DND-41 (cell line): ENCODE data around the gene HHATL.
"Not testable (repeated sequence)": the region's sequence is repeated elsewhere in the genome, so short reads cannot be mapped to it uniquely, and the experiment has no call there.

Experiments used
- ATAC-seq: fragments of 200-7000 bp; cut with Tn5 transposase; 3 replicates; pipeline ENCODE4 v1.9.1; 2021; ENCODE audit warnings: low read depth; ENCODE audit not compliant: insufficient read depth
- DNase-seq: peaks from one replicate; pipeline ENCODE4 v3.0.0-alpha.2; 2020
- H2AFZ ChIP-seq: 2 replicates; pipeline ENCODE4 v1.6.0; 2012; ENCODE audit warnings: low read depth, low read length
- H3K27ac ChIP-seq: 2 replicates; pipeline ENCODE4 v1.5.1; 2012; ENCODE audit warnings: low read length, inconsistent platforms
- H3K27me3 ChIP-seq: fragments of 200-600 bp; sonication (generic); 2 replicates; pipeline ENCODE4 v1.6.0; 2012; ENCODE audit warnings: low read length, mild to moderate bottlenecking, inconsistent platforms; ENCODE audit not compliant: insufficient read depth, poor library complexity
- H3K36me3 ChIP-seq: 2 replicates; pipeline ENCODE4 v1.5.1; 2012; ENCODE audit warnings: low read length, inconsistent platforms; ENCODE audit not compliant: insufficient read depth
- H3K4me1 ChIP-seq: 2 replicates; pipeline ENCODE4 v1.5.1; 2012; ENCODE audit warnings: mild to moderate bottlenecking, low read length; ENCODE audit not compliant: insufficient read depth
- H3K4me2 ChIP-seq: 2 replicates; pipeline ENCODE4 v1.6.0; 2012; ENCODE audit warnings: mild to moderate bottlenecking, moderate library complexity, low read length, inconsistent platforms; ENCODE audit not compliant: insufficient read depth
- H3K4me3 ChIP-seq, 2 experiments: fragments of 200-600 bp in 1 of 2; shearing (Covaris generic) in 1 of 2; 2 replicates each; pipeline ENCODE4 v1.5.1; 2012 to 2016; ENCODE audit warnings: inconsistent platforms in 2 of 2, low read length in 2 of 2, mild to moderate bottlenecking in 2 of 2, low read depth in 1 of 2, moderate library complexity in 1 of 2
- H3K79me2 ChIP-seq: 2 replicates; pipeline ENCODE4 v1.6.0; 2012; ENCODE audit warnings: low read length, inconsistent platforms; ENCODE audit not compliant: insufficient read depth
- H3K9ac ChIP-seq: 2 replicates; pipeline ENCODE4 v1.6.0; 2012; ENCODE audit warnings: low read depth, mild to moderate bottlenecking, inconsistent platforms, low read length, moderate library complexity
- H3K9me3 ChIP-seq: 2 replicates; pipeline ENCODE4 v1.5.1; 2012; ENCODE audit warnings: low read length, moderate library complexity, mild to moderate bottlenecking, inconsistent platforms; ENCODE audit not compliant: insufficient read depth, severe bottlenecking
- H4K20me1 ChIP-seq: 2 replicates; pipeline ENCODE4 v1.6.0; 2012; ENCODE audit warnings: low read length; ENCODE audit not compliant: insufficient read depth
- CTCF ChIP-seq: IDR thresholded peaks from 2 replicates; pipeline ENCODE4 v1.5.1; 2012; ENCODE audit warnings: borderline replicate concordance, low read length, moderate library complexity, mild to moderate bottlenecking; ENCODE audit not compliant: poor library complexity, severe bottlenecking; ENCODE audit errors: extremely low read depth
- EZH2 ChIP-seq: IDR thresholded peaks from 3 replicates; pipeline ENCODE4 v1.6.1; 2012; ENCODE audit warnings: borderline replicate concordance, low read depth, mild to moderate bottlenecking, moderate library complexity, low read length, inconsistent platforms; ENCODE audit not compliant: severe bottlenecking

HHATL gene

GRCh38 chr3:42723219-42723618, 20.6 kb upstream of the HHATL start:
- H3K79me2 ChIP-seq, result no peaks in the 10 kb centered on the region
- H4K20me1 ChIP-seq, result no peaks in the 10 kb centered on the region
- no peaks in the 10 kb centered on the region for H3K9me3 ChIP-seq
- H3K36me3 ChIP-seq, result no peaks in the 10 kb centered on the region
- TF ChIP-seq EZH2, result no peak
- H3K4me1 ChIP-seq, result no peaks in the 10 kb centered on the region
- H3K27me3 ChIP-seq, result no peaks in the 10 kb centered on the region
- no peak overlapping the region for H3K27ac ChIP-seq
- H2AFZ ChIP-seq, result no peak overlapping the region
- no peak for DNase-seq
- H3K4me2 ChIP-seq, result no peak overlapping the region
- no peak for ATAC-seq
- H3K4me3 ChIP-seq, result no peak overlapping the region
- no peak overlapping the region for H3K9ac ChIP-seq

GRCh38 chr3:42722442-42722841, 19.8 kb upstream of the HHATL start:
- not testable (repeated sequence) for H4K20me1 ChIP-seq, ATAC-seq, H3K4me3 ChIP-seq, H3K9me3 ChIP-seq, H3K27ac ChIP-seq, H3K4me1 ChIP-seq, DNase-seq, H3K79me2 ChIP-seq, H3K36me3 ChIP-seq, H3K4me2 ChIP-seq, H2AFZ ChIP-seq, H3K27me3 ChIP-seq, H3K9ac ChIP-seq

GRCh38 chr3:42721690-42722089, 19.1 kb upstream of the HHATL start:
- H3K4me3 ChIP-seq, result no peak overlapping the region

GRCh38 chr3:42720126-42720525, 17.5 kb upstream of the HHATL start:
- Histone ChIP-seq H3K9me3 (no peaks in the 10 kb centered on the region), H3K79me2 (no peaks in the 10 kb centered on the region), H3K9ac (no peak overlapping the region), H3K4me2 (no peak overlapping the region), H3K4me3 (no peak overlapping the region), H3K27ac (no peak overlapping the region), H3K36me3 (no peaks in the 10 kb centered on the region), H3K27me3 (no peaks in the 10 kb centered on the region), H2AFZ (no peak overlapping the region), H3K4me1 (no peaks in the 10 kb centered on the region), H4K20me1 (no peaks in the 10 kb centered on the region)
- ATAC-seq (no peak), DNase-seq (no peak)
- TF ChIP-seq CTCF (no peak), EZH2 (no peak)

More at GRCh38 chr3:42721690-42722089, 19.1 kb upstream of the HHATL start:
- Histone ChIP-seq H3K36me3 (no peaks in the 10 kb centered on the region), H3K4me2 (no peak overlapping the region), H2AFZ (no peak overlapping the region), H3K27me3 (no peaks in the 10 kb centered on the region), H3K4me1 (no peaks in the 10 kb centered on the region), H3K27ac (no peak overlapping the region), H3K9ac (no peak overlapping the region), H3K79me2 (no peaks in the 10 kb centered on the region), H3K9me3 (no peaks in the 10 kb centered on the region), H4K20me1 (no peaks in the 10 kb centered on the region)
- no peak for DNase-seq
- TF ChIP-seq CTCF (no peak), EZH2 (no peak)
- no peak for ATAC-seq
